Pulmonary artery endothelial cell (primary cell): ENCODE results near the gene TBC1D24. TPM values are rescaled to one million over a fixed set of nuclear protein-coding genes. Genes with fewer than 3 reads are reported as not detected.
"Not testable (repeated sequence)": the region's sequence is repeated elsewhere in the genome, so short reads cannot be mapped to it uniquely, and the experiment has no call there.

Experiments used
- DNase-seq: peaks from one replicate; pipeline ENCODE4 v3.0.0-alpha.2; 2011; ENCODE audit warnings: low read depth, low spot score
- total RNA-seq: library from RNA; depleted of rRNA; stranded (reverse); fragments of >200 nt; gene quantifications from 2 replicates; pipeline ENCODE4 v1.2.3, GENCODE V29; 2014

The TBC1D24 gene
- total RNA-seq: 12.8 and 20.1 TPM in 2 replicates

DNA sequence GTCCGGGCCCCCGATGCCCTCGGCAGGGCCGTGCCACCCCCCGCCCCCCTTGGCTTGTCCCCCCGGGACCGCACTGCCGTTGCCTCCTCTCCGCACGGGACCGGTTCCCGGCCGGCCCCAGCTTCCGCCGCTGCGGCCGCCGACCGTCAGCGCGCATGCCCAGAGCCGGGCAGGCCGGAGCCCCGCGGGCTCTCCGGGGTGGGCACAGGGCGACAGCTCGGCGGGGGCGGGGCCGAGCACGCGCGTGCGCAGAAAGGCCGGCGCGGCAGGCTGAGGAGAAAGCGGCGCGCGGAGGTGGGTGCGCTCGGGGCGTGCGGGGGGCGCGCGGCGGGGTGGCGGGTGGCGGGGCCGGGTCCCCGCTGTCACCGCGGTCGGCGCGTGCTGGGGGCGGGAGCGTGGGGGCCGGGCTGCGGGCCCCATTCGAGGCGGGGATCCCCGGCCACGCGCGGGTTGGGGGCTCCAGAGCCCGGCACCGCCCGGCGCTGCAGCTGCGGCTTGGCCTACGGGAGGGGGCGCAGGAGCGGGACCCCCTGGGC, at the start of gene TBC1D24:
Gene TBC1D24 (plus strand): TSS at position 251 of the 536 bp plus-strand sequence. CDS start 21,022 bp downstream, outside the sequence.
- DNase-seq: peak; percentile 11

DNA sequence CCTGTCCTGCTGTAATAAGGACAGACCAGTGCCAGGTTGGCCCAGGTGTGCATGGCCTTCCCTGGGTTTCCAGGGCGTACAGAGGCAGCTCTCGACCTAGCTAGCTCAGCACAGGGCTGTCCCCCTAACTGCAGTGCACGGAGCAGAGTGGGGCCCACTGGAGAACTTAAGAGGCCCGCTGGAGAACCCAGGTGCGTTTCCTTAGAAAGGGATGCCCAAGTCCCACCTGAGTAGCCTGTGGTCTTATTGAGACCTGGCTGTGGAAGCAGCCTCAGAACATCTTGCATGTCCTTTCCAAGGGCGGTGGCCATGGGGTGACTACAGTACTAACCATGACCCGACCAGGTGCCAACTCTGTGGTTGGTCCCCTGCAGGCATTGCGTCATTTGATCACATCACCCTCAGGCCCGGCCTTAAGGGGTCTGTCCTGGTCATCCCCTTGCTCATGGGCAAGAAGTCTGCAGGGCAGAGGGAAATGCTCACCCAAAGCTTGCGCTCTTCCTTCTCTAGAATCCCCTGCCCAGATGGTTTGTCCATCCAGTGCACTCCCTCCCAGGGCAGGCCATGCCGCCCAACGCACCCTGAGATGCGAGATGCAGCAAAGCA, 49.0 kb upstream of the TBC1D24 start:
- no peak for DNase-seq

DNA sequence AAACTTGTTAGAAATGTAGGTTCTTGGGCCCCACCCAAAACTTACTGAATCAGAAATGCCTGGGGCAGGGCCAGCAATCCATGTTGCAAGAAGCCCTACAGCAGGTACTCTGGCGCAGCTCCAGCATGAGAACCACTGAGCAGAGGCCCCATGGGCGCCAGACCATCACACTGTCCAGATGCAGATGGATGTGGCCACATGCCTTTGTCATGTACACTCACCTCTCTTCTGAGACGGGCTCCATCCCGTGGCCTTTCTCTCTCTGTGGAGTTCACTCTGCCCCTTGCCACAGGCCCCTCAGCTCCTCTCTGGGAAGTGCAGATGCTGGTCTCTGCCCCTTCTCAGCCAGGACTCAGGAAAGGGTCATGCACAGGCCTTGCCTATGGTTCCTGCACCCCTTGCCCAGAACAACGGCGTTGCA, 48.0 kb upstream of the TBC1D24 start:
- DNase-seq: no peak

GRCh38 chr16:2427526-2427925, 47.4 kb upstream of the TBC1D24 start:
- DNase-seq: no peak

- DNase-seq: no peak
These were observed 46.7 kb upstream of the TBC1D24 start for GRCh38 chr16:2428051-2428783.

- no peak for DNase-seq
These were observed 46.2 kb upstream of the TBC1D24 start for GRCh38 chr16:2428784-2429033.

GRCh38 chr16:2429034-2429770, 45.7 kb upstream of the TBC1D24 start, which contains the start of gene CCNF:
CCNF (plus strand) TSS chr16:2429447; CDS start chr16:2429482, 35 bp downstream.
- peak; percentile 73 for DNase-seq

DNA sequence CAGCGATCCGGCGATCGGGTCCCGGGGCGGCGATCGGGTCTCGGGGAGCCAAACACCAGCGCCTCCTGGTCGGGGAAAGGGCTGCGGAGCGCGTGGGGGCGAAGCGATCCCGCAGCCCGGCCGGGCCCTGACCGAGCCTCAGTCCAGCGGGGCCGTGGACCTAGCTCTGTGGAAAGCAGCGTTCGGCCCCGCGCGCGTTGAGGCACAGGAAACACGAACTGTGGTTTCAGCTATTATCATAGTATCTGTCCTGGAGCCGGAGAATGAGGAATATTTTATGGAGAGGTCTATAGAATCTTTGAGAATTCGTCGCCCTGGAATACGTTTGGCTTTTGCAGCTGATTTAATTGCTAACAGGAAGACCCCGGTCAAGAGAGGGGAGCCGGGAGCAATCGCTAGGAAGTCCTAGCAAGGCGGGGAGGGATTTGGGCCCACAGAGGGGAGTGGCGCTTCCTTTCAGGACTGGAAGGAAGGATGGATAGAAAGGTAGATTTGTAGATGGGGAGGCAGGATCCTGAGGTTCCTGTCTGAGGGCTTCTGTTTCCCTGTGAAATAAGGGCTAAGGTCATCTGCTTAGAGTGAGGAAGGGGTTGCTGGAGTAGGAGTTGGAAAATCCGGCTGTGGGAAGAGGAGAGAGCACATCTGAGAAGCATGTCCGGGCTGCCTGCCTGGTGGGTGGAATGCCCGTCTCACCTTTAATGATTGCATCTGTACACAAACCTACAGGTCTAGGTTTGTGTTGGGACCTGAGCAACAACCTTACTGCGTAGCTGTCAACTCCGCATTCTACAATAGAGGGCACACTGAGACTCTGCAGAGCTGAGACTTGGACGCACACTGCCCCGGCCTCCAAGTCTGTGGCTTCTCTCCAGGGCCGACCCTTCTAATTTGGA, 44.9 kb upstream of the TBC1D24 start:
- DNase-seq: no peak

GRCh38 chr16:2432286-2432685, 42.6 kb upstream of the TBC1D24 start:
- no peak for DNase-seq

DNA sequence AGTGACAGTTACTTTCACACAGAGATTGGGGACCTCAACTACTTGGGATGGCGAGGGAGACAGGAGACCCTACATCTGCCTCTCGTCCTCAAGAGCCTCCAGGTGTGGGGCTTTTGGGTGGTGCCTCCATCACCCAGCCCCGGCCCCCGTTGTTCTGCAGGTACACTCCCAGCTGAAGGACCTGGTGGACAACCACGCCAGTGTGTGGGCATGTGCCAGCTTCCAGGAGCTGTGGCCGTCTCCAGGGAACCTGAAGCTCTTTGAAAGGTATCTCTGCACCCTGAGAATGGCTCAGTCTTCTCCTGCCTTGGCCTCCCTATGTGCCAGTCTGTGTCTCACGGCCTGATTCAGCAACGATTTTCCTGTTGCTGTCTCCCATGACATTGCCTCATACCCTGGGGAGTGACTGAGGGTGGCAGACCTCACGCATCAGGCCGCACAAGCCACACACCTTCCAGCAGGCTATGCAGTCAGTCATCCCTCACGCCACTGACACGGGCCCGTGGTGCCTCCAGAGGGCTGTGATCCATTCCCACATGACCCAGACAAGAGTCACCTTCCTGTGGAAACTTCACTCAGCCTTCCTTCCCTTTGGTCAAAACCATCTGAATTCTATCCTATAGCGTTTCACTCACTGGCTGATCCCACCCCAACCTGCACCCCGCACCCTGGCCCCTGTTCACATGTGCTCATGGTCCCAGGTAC, 42.0 kb upstream of the TBC1D24 start:
- no peak for DNase-seq

GRCh38 chr16:2435236-2435635, 39.7 kb upstream of the TBC1D24 start:
- DNase-seq: not testable (repeated sequence)

DNA sequence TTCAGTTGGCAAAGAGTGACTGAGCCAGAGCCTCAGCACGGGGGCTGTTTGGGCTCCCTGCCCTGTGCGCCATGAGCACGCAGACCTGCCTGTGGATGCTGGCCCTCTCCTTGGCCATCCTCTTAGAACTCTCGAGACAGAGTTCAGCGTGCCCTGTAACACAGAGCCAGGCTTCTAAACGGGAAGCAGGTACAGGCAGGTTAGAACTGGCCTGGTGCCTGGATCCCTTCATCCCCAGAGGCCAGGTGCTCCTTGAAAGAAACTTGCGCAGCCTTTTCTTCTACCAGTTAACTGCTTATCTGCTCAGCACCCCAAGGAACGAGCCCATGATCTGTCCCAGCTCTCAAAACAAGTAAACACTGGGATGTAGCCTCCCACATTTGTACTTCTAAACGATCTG, 38.8 kb upstream of the TBC1D24 start:
- DNase-seq: no peak

- no peak for DNase-seq
These were observed 37.7 kb upstream of the TBC1D24 start for GRCh38 chr16:2437032-2437790.

DNA sequence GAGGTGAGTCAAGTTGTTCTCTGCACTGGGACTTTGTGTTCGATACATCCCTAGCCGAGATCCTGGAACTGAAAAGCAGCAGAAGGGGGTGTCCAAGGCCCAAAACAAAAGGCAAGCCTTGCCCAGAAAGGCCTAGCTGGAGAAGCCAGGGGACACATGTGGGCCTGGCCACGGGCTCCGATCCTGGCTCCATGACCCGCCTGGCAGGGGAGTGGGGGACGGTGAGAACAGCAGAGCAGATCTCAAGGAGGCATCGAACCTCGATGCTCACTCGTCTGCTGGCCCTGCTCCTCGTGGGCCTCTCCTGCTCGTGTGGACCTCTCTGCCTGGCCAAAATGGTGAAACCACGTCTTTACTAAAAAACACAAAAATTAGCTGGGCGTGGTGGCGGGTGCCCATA, 36.8 kb upstream of the TBC1D24 start:
- no peak for DNase-seq

DNA sequence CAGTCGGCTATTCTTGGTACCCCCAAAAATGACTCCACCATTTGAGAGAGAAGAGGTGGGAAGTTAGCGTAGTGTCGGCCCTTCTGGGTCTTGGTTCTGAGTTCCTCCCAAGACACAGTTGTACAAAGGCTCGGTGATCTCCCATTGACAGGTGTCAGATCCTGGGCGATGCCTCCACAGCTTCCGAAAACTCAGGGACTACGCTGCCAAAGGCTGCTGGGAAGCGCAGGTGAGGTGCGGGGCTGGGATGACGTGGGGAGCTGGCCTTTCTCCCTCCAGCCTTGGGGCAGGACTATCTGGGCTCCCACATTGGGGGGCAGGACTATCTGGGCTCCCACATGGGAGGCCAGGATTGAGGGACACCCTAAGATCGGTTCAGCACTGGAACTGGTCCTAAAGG, 35.3 kb upstream of the TBC1D24 start:
- DNase-seq: no peak

GRCh38 chr16:2441143-2441804, 33.7 kb upstream of the TBC1D24 start:
- not testable (repeated sequence) for DNase-seq

DNA sequence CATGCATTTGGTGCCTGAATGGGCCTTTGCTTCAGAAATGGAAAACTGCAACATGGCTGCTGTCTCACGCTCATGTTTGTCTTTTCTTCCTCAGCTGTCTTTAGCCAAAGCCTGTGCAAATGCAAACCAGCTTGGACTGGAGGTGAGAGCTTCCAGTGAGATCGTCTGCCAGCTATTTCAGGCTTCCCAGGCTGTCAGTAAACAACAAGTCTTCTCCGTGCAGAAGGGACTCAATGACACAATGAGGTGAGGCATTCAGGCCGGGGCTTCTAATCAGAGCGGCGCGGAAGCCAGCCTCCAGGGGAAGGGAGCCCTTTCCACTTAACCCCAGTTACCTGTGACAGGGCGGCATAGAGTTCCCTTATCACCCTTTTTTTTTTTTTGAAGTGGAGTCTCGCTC, 31.4 kb upstream of the TBC1D24 start:
- no peak for DNase-seq

DNA sequence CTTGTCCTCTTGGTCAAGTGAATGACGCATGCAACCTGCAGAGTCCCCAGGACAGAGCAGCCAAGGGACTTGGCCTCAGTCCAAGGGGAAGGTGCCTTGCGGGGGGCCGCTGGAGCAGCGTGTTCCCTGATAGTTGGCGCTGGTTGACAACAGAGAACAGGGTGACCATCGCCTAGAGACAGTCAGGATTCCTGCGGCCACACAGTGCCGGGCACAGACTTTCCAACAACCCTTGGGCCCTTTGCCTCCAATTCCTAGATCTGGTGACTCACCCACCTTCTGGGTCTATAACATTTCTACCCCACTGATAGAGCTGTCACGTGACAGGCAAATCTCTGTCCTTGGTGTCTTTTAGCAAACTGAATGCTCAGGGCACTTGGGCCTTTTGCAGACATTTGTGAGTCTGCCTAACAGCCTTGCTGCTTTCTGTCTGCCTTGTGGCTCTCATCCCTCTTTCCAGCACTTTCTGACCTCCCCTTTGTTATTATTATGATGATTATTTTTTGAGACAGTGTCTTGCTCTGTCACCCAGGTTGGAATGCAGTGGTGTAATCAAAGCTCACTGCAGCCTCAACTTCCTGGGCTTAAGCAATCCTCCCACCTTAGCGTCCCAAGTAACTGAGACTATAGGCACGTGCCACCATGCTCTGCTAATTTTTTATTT, 26.9 kb upstream of the TBC1D24 start:
- DNase-seq: no peak

DNA sequence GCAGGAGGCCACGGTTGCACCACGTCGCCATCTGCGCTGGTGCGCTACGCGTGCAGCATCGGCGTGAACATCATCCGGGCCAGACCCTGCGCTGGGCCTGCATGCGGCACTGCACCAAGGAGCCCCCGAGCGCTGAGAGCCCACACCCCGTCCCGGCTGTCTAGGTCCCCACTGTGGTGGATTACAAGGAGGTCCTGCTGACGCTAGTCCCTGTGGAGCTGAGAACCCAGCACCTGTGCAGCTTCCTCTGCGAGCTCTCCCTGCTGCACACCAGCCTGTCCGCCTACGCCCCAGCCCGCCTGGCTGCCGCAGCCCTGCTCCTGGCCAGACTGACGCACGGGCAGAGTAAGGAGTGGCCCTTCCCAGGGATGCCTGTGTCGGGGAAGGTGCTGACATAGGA, 25.8 kb upstream of the TBC1D24 start:
- DNase-seq: no peak
